SK-N-SH (cell line): Measurements from ENCODE around the gene P2RX2. TPM values are rescaled to one million over a fixed set of nuclear protein-coding genes. Genes with fewer than 3 reads are reported as not detected.

Source experiments
- CTCF ChIA-PET: fragments of 300-600, 350-600 bp; formaldehyde crosslinking; extraction: SDS; loops from one replicate; lab custom pipeline; 2021; lab: Yijun Ruan, JAX
- POLR2A ChIA-PET: fragments of 350-600 bp; sonication (Branson Sonifier 250); formaldehyde crosslinking; extraction: SDS; loops from one replicate; lab custom pipeline; 2020; ENCODE audit warnings: antibody characterized with exemption, inconsistent platforms; lab: Yijun Ruan, JAX
- DNase-seq: peaks from one replicate; pipeline ENCODE4 v3.0.0; 2012
- H2AFZ ChIP-seq: fragments of 200-600 bp; sonication (generic); 2 replicates; pipeline ENCODE4 v1.8.1; 2016; ENCODE audit warnings: antibody characterized with exemption, mild to moderate bottlenecking, low read depth
- H3F3A ChIP-seq: fragments of 200-600 bp; sonication (generic); replicated peaks from 2 replicates; pipeline ENCODE3; 2016; ENCODE audit warnings: antibody characterized with exemption, mild to moderate bottlenecking; ENCODE audit not compliant: insufficient read depth
- H3K27ac ChIP-seq, 2 experiments: fragments of 200-500 bp in 1 of 2; fragments of 200-600 bp in 1 of 2; sonication (Bioruptor generic) in 1 of 2; sonication (generic), shearing (Covaris generic) in 1 of 2; 2 replicates each; pipeline versions ENCODE4 v1.5.1 to v1.6.1; 2014 to 2016; ENCODE audit warnings: low read depth in 2 of 2, inconsistent platforms in 1 of 2, low read length in 1 of 2, mild to moderate bottlenecking in 1 of 2, mixed read lengths in 1 of 2
- H3K27me3 ChIP-seq: fragments of 200-600 bp; sonication (generic), shearing (Covaris generic); 2 replicates; pipeline ENCODE4 v1.6.1; 2016; ENCODE audit warnings: mixed run types; ENCODE audit not compliant: insufficient read depth
- H3K36me3 ChIP-seq, 2 experiments: fragments of 200-500 bp in 1 of 2; fragments of 200-600 bp in 1 of 2; sonication (Bioruptor generic) in 1 of 2; sonication (generic) in 1 of 2; replicated peaks in 1 of 2; 2 replicates each; pipeline versions ENCODE3 to v1.5.1; 2014 to 2016; ENCODE audit warnings: low read length in 1 of 2, mild to moderate bottlenecking in 1 of 2; ENCODE audit not compliant: insufficient read depth in 2 of 2, control insufficient read depth in 1 of 2
- H3K4me1 ChIP-seq, 2 experiments: fragments of 200-500 bp in 1 of 2; fragments of 200-600 bp in 1 of 2; sonication (Bioruptor generic) in 1 of 2; sonication (generic), shearing (Covaris generic) in 1 of 2; 2 replicates each; pipeline versions ENCODE4 v1.5.1 to v1.6.1; 2014 to 2016; ENCODE audit warnings: low read depth in 1 of 2, low read length in 1 of 2, mixed run types in 1 of 2; ENCODE audit not compliant: insufficient read depth in 2 of 2, control insufficient read depth in 1 of 2
- H3K4me2 ChIP-seq: fragments of 200-600 bp; sonication (generic), shearing (Covaris generic); 2 replicates; pipeline ENCODE4 v1.6.1; 2017; ENCODE audit warnings: mixed run types
- H3K4me3 ChIP-seq, 2 experiments: fragments of 200-500 bp in 1 of 2; fragments of 200-600 bp in 1 of 2; sonication (Bioruptor generic) in 1 of 2; sonication (generic), shearing (Covaris generic) in 1 of 2; 2 replicates each; pipeline versions ENCODE4 v1.5.1 to v1.8.1; 2014 to 2016; ENCODE audit warnings: low read depth in 2 of 2, inconsistent platforms in 1 of 2, low read length in 1 of 2, mild to moderate bottlenecking in 1 of 2, mixed read lengths in 1 of 2, moderate library complexity in 1 of 2
- H3K79me2 ChIP-seq: fragments of 200-600 bp; sonication (generic); 2 replicates; pipeline ENCODE4 v1.8.1; 2017; ENCODE audit warnings: mild to moderate bottlenecking; ENCODE audit not compliant: insufficient read depth
- H3K9ac ChIP-seq: fragments of 200-600 bp; sonication (generic); 2 replicates; pipeline ENCODE4 v1.6.1; 2017; ENCODE audit warnings: mixed run types
- H3K9me2 ChIP-seq: fragments of 200-600 bp; sonication (generic); 2 replicates; pipeline ENCODE4 v1.6.1; 2017; ENCODE audit warnings: mixed run types
- H3K9me3 ChIP-seq: fragments of 200-600 bp; sonication (generic); 2 replicates; pipeline ENCODE4 v1.6.1; 2017; ENCODE audit warnings: mixed run types, mild to moderate bottlenecking, moderate library complexity
- H4K20me1 ChIP-seq: fragments of 200-600 bp; sonication (generic); 2 replicates; pipeline ENCODE4 v1.6.1; 2017; ENCODE audit warnings: mild to moderate bottlenecking, mixed run types; ENCODE audit not compliant: insufficient read depth
- CTCF ChIP-seq: fragments of 200-600 bp; sonication (generic); IDR thresholded peaks from 2 replicates; pipeline ENCODE4 v1.6.1; 2017; ENCODE audit warnings: antibody characterized with exemption, mild to moderate bottlenecking, moderate library complexity
- ELF1 ChIP-seq: IDR thresholded peaks from 2 replicates; pipeline ENCODE4 v1.4.0; 2012
- EP300 ChIP-seq, 2 experiments: IDR thresholded peaks; 2 replicates each; pipeline versions ENCODE4 v1.4.0 to v1.6.1; 2012; ENCODE audit warnings: borderline replicate concordance in 1 of 2, low read depth in 1 of 2, low read length in 1 of 2
- FOSL2 ChIP-seq: IDR thresholded peaks from 2 replicates; pipeline ENCODE4 v1.4.0; 2012; ENCODE audit warnings: low read depth, mild to moderate bottlenecking, moderate library complexity, borderline replicate concordance
- FOXJ3 ChIP-seq: sonication (generic); formaldehyde crosslinking; IDR thresholded peaks from 2 replicates; pipeline ENCODE4 v1.5.1; 2020; ENCODE audit warnings: mild to moderate bottlenecking, missing genetic modification reagents
- FOXM1 ChIP-seq: IDR thresholded peaks from 2 replicates; pipeline ENCODE4 v1.4.0; 2012; ENCODE audit warnings: low read depth, mild to moderate bottlenecking
- GABPA ChIP-seq: IDR thresholded peaks from 2 replicates; pipeline ENCODE4 v1.4.0; 2012; ENCODE audit warnings: low read depth, mild to moderate bottlenecking
- GATA2 ChIP-seq: sonication (generic); formaldehyde crosslinking; IDR thresholded peaks from 2 replicates; pipeline ENCODE4 v1.5.0; 2020; ENCODE audit warnings: mild to moderate bottlenecking, missing genetic modification reagents
- MEF2A ChIP-seq: IDR thresholded peaks from 2 replicates; pipeline ENCODE4 v1.4.0; 2012; ENCODE audit warnings: low read depth, borderline replicate concordance
- NFIC ChIP-seq: IDR thresholded peaks from 2 replicates; pipeline ENCODE4 v1.4.0; 2012; ENCODE audit warnings: borderline replicate concordance
- NRF1 ChIP-seq: IDR thresholded peaks from 2 replicates; pipeline ENCODE4 v1.6.1; 2012; ENCODE audit warnings: low read depth, mild to moderate bottlenecking, low read length
- PBX3 ChIP-seq: IDR thresholded peaks from 2 replicates; pipeline ENCODE4; 2012
- RAD21 ChIP-seq: IDR thresholded peaks from 2 replicates; pipeline ENCODE4 v1.6.1; 2012; ENCODE audit warnings: mild to moderate bottlenecking, low read length
- RFX5 ChIP-seq: IDR thresholded peaks from 2 replicates; pipeline ENCODE4 v1.6.1; 2012; ENCODE audit warnings: mild to moderate bottlenecking, improper control_type of control experiment, low read length
- RXRA ChIP-seq: IDR thresholded peaks from 2 replicates; pipeline ENCODE4 v1.4.0; 2012; ENCODE audit warnings: low read depth, mild to moderate bottlenecking, borderline replicate concordance
- SIN3A ChIP-seq: IDR thresholded peaks from 2 replicates; pipeline ENCODE4 v1.6.1; 2012; ENCODE audit warnings: low read depth, mild to moderate bottlenecking, low read length, moderate library complexity, borderline replicate concordance
- SMC3 ChIP-seq: IDR thresholded peaks from 2 replicates; pipeline ENCODE4 v1.6.1; 2012; ENCODE audit warnings: low read depth, low read length, improper control_type of control experiment
- TCF12 ChIP-seq: IDR thresholded peaks from 2 replicates; pipeline ENCODE4 v1.4.0; 2012
- USF1 ChIP-seq: IDR thresholded peaks from 2 replicates; pipeline ENCODE4 v1.4.0; 2012; ENCODE audit warnings: low read depth, borderline replicate concordance
- USF2 ChIP-seq: fragments of 150-350 bp; IDR thresholded peaks from 2 replicates; pipeline ENCODE4 v1.6.1; 2017; ENCODE audit warnings: antibody characterized with exemption, low read length, low read depth, borderline replicate concordance
- ZBTB33 ChIP-seq: IDR thresholded peaks from 2 replicates; pipeline ENCODE4 v1.4.0; 2012; ENCODE audit warnings: low read depth, borderline replicate concordance
- WGBS: methylation state at CpG from one replicate; pipeline ENCODE4 v1.1.6; 2017; ENCODE audit warnings: low lambda C conversion rate; 5-methylcytosine and 5-hydroxymethylcytosine counted together
- polyA plus RNA-seq, 3 experiments: library from polyadenylated mRNA; depleted of rRNA; stranded (reverse); fragments of >200 nt; gene quantifications; 2 replicates each; pipeline ENCODE4 v1.2.3, GENCODE V29; 2012

The P2RX2 gene
- polyA plus RNA-seq, 1 of the 3 experiments (the other 2 are of a cell fraction) = 0.03 TPM

GRCh38 chr12:132574271-132574996 lies 44.1 kb upstream of the P2RX2 start (continued):
- no peak for TF ChIP-seq FOSL2
- TF ChIP-seq SMC3 = no peak
- no peak for TF ChIP-seq SIN3A
- no peak for TF ChIP-seq FOXM1
- TF ChIP-seq, all 33 proteins: peak for 0

- Histone ChIP-seq H3K79me2 (no peaks in the 10 kb centered on the region), H3K27ac (no peak overlapping the region), H3K4me2 (no peak overlapping the region), H3K36me3 (peaks cover 0 to 64% of the 10 kb centered on the region in 2 experiments), H3K27me3 (no peaks in the 10 kb centered on the region), H3K9me2 (no peaks in the 10 kb centered on the region), H2AFZ (no peak overlapping the region), H3K9ac (no peak overlapping the region), H3F3A (peaks cover 5% of the 10 kb centered on the region), H3K4me3 (no peak overlapping the region), H4K20me1 (no peaks in the 10 kb centered on the region), H3K4me1 (no peaks in the 10 kb centered on the region), H3K9me3 (no peaks in the 10 kb centered on the region)
- POLR2A ChIA-PET = no interaction called here
- 100% methylated on average over 2 of the region's 11 CpGs for WGBS
- CTCF ChIA-PET = interaction anchor here (1.5 kb wide), 1 partner anchor 15 kb away, joined by 8 read pairs; no protein-coding TSS in a partner anchor
- TF ChIP-seq NRF1 = no peak
- no peak for TF ChIP-seq ZBTB33
- TF ChIP-seq GABPA = no peak
- TF ChIP-seq USF1 = no peak
- no peak for TF ChIP-seq RXRA
- TF ChIP-seq CTCF = no peak
- TF ChIP-seq ELF1 = no peak
- TF ChIP-seq RAD21 = no peak
- no peak for TF ChIP-seq MEF2A
- no peak for TF ChIP-seq USF2
- no peak for TF ChIP-seq PBX3
- TF ChIP-seq SIN3A = no peak
- no peak for TF ChIP-seq SMC3
- no peak for TF ChIP-seq FOXJ3 (CRISPR knock-in tag)
- TF ChIP-seq RFX5 = no peak
- TF ChIP-seq EP300 (IDR thresholded peaks at IDR 0.05; ENCODE audit: borderline replicate concordance in 1 of 2, low read depth in 1 of 2, low read length in 1 of 2) = no peak
- no peak for TF ChIP-seq NFIC
- no peak for TF ChIP-seq GATA2 (CRISPR knock-in tag)
- TF ChIP-seq TCF12 = no peak
- no peak for DNase-seq
These were observed 42.9 kb upstream of the P2RX2 start for GRCh38 chr12:132575661-132576060.
